Suprapubic skin (tissue), 4 donors: ENCODE measurements around the gene LRRC28. TPM values are rescaled to one million over a fixed set of nuclear protein-coding genes. Genes with fewer than 3 reads are reported as not detected.

Experiments used
- DNase-seq, 2 donors: peaks; one replicate each; pipeline ENCODE4 v3.0.0-alpha.2; 2019; ENCODE audit warnings: low spot score in 2 of 2
- H3K27ac ChIP-seq: fragments of 200-600 bp; sonication (generic); one replicate; pipeline ENCODE4 v1.5.1; 2019
- H3K27me3 ChIP-seq: fragments of 200-600 bp; sonication (generic); one replicate; pipeline ENCODE4 v1.5.1; 2019
- H3K36me3 ChIP-seq: fragments of 200-600 bp; sonication (generic); one replicate; pipeline ENCODE4 v1.5.1; 2019
- H3K4me1 ChIP-seq: fragments of 200-600 bp; sonication (generic); one replicate; pipeline ENCODE4 v1.5.1; 2019
- H3K4me3 ChIP-seq: fragments of 200-600 bp; sonication (generic); one replicate; pipeline ENCODE4 v1.5.1; 2019; ENCODE audit warnings: mild to moderate bottlenecking
- H3K9me3 ChIP-seq: fragments of 200-600 bp; sonication (generic); one replicate; pipeline ENCODE4 v1.5.1; 2019
- EP300 ChIP-seq: sonication (generic); formaldehyde crosslinking; IDR thresholded peaks from one replicate; pipeline ENCODE4 v1.6.1; 2017; ENCODE audit warnings: antibody characterized with exemption
- POLR2A ChIP-seq, 2 donors: fragments of 450-650 bp; IDR thresholded peaks; one replicate each; pipeline ENCODE4 v1.6.1; 2017; ENCODE audit warnings: antibody characterized with exemption in 2 of 2, mild to moderate bottlenecking in 2 of 2, moderate library complexity in 2 of 2
- POLR2AphosphoS5 ChIP-seq, 3 donors: sonication (generic); formaldehyde crosslinking; IDR thresholded peaks; one replicate each; pipeline ENCODE4 v1.6.1; 2017; ENCODE audit warnings: antibody characterized with exemption in 3 of 3
- WGBS: methylation state at CpG from one replicate; pipeline ENCODE4 v1.1.5; 2018; 5-methylcytosine and 5-hydroxymethylcytosine counted together
- total RNA-seq, 4 donors: library from RNA; depleted of rRNA; stranded (reverse); fragments of >200 nt; gene quantifications; one replicate each; pipeline ENCODE4 v1.1.0, GENCODE V29; 2016
- TF ChIP-seq, protein P1 (sequence below), 2 donors: fragments of 200-600 bp in 1 of 2; fragments of 450-650 bp in 1 of 2; sonication (generic) in 1 of 2; IDR thresholded peaks; one replicate each; pipeline ENCODE4 v1.5.1; 2016 to 2019; ENCODE audit warnings: antibody characterized with exemption in 2 of 2, mild to moderate bottlenecking in 1 of 2, moderate library complexity in 1 of 2

Gene LRRC28
- total RNA-seq, 4 donors from 2014 or later, result 26.4 to 80.5 (median 36.5) TPM

DNA sequence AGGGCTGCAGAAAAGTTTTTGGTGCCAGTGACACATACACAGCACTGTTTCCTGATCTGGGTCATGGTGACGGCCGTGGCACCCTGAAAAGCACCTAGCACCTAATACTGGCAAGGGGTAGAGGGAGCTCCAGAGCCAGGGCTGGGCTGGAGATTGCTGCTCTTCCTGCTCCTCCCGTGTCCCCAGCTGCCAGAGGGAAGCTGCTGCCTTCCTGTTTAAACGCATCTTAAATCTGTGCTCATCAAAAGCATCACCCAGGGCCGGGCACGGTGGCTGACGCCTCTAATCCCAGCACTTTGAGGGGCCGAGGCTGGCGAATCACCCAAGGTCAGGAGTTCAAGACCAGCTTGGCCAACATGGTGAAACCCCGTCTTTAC lies 157.8 kb downstream of the LRRC28 start:
- Histone ChIP-seq H3K4me3 (no peak overlapping the region), H3K36me3 (no peaks in the 10 kb centered on the region), H3K9me3 (no peaks in the 10 kb centered on the region), H3K27me3 (no peaks in the 10 kb centered on the region), H3K27ac (peak overlapping the region; percentile 48), H3K4me1 (peaks cover 23% of the 10 kb centered on the region)
- DNase-seq, result peak in 1 of 2 donors; percentile 78
- WGBS, result 15% methylated on average over 3 of the region's 10 CpGs
- TF ChIP-seq POLR2AphosphoS5 (IDR thresholded peaks at IDR 0.05) (peak in 1 of 3 donors; percentile 42), POLR2A (IDR thresholded peaks at IDR 0.05) (no peak), EP300 (no peak)
- TF ChIP-seq, protein P1, sequence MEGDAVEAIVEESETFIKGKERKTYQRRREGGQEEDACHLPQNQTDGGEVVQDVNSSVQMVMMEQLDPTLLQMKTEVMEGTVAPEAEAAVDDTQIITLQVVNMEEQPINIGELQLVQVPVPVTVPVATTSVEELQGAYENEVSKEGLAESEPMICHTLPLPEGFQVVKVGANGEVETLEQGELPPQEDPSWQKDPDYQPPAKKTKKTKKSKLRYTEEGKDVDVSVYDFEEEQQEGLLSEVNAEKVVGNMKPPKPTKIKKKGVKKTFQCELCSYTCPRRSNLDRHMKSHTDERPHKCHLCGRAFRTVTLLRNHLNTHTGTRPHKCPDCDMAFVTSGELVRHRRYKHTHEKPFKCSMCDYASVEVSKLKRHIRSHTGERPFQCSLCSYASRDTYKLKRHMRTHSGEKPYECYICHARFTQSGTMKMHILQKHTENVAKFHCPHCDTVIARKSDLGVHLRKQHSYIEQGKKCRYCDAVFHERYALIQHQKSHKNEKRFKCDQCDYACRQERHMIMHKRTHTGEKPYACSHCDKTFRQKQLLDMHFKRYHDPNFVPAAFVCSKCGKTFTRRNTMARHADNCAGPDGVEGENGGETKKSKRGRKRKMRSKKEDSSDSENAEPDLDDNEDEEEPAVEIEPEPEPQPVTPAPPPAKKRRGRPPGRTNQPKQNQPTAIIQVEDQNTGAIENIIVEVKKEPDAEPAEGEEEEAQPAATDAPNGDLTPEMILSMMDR (IDR thresholded peaks at IDR 0.05), result peak in 1 of 2 donors; percentile 68

DNA sequence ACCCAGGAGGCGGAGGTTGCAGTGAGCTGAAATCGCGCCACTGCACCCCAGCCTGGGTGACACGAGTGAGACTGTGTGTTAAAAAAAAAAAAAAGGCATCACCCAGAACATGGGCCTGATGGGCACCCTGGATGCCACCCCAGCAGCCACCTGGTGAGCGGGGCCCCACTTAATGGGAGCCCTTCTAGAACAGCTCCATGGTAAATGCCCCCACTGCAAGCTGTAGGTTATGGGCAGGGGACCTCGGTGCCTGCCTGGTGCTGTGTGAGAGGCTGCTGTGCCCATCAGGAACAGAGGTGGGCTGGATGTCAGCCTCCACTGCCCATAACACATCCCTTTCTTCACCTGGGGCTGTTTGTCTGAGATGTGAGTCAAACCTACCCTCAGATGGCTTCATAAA lies 158.3 kb downstream of the LRRC28 start:
- Histone ChIP-seq H3K4me3 (no peak overlapping the region), H3K9me3 (no peaks in the 10 kb centered on the region), H3K27me3 (no peaks in the 10 kb centered on the region), H3K36me3 (no peaks in the 10 kb centered on the region), H3K4me1 (peaks cover 23% of the 10 kb centered on the region), H3K27ac (no peak overlapping the region)
- WGBS, result 70% methylated on average over 6 of the region's 6 CpGs
- DNase-seq, result no peak
- TF ChIP-seq EP300 (no peak), POLR2A (IDR thresholded peaks at IDR 0.05) (no peak), POLR2AphosphoS5 (IDR thresholded peaks at IDR 0.05) (no peak)
- TF ChIP-seq, protein P1 (IDR thresholded peaks at IDR 0.05), result no peak

DNA sequence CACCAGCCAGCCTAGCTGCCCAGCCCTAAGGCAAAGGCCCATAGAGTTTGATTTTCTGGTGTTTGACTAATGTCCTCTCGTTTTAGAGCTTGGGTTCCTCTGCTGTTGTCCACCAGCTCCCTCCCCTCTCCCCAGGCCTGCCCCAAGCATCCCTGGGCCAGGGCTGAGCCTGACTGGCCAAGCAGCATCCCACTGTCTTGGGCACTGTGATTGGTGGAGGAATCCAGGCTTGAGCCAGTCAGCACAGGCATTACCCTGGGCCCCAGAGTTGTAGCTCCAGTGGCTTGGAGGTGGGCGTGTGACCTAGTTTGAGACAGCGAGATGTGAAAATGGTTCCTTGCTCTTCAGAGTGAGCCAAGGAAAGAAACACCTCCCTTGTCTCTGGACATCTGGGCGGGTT lies 159.2 kb downstream of the LRRC28 start:
- Histone ChIP-seq H3K4me1 (peaks cover 23% of the 10 kb centered on the region), H3K4me3 (no peak overlapping the region), H3K36me3 (no peaks in the 10 kb centered on the region), H3K27ac (no peak overlapping the region), H3K27me3 (no peaks in the 10 kb centered on the region), H3K9me3 (no peaks in the 10 kb centered on the region)
- WGBS, result 87% methylated on average over 3 of the region's 4 CpGs
- DNase-seq, result no peak
- TF ChIP-seq EP300 (no peak), POLR2AphosphoS5 (IDR thresholded peaks at IDR 0.05) (no peak), POLR2A (IDR thresholded peaks at IDR 0.05) (no peak)
- TF ChIP-seq, protein P1 (IDR thresholded peaks at IDR 0.05), result no peak

DNA sequence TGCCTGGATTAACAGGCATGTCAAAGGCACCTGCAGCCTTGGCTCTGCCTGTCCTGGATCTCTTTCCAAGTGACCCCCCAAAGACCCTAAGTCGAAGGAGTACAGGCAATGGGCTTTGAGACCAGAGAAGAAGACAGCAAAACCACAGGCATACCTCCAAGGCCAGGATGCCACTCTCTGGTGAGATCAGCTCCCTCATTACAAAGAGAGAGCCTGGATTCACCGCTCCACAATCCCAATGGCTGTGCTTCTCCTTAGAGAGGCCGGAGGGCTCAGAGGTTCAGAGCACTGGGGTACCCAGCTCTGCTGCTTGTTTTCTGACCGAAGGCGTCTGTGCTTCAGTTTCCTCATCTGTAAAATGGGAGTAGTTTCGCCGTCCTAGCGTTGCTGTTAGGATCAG lies 160.0 kb downstream of the LRRC28 start:
- 97% methylated on average over 8 of the region's 8 CpGs for WGBS
- Histone ChIP-seq H3K36me3 (no peaks in the 10 kb centered on the region), H3K4me3 (no peak overlapping the region), H3K27me3 (no peaks in the 10 kb centered on the region), H3K27ac (no peak overlapping the region), H3K4me1 (peaks cover 23% of the 10 kb centered on the region), H3K9me3 (no peaks in the 10 kb centered on the region)
- TF ChIP-seq POLR2AphosphoS5 (IDR thresholded peaks at IDR 0.05), result no peak
- TF ChIP-seq POLR2A (IDR thresholded peaks at IDR 0.05), result no peak
- TF ChIP-seq EP300, result no peak
- TF ChIP-seq, protein P1 (IDR thresholded peaks at IDR 0.05), result no peak
- no peak for DNase-seq

DNA sequence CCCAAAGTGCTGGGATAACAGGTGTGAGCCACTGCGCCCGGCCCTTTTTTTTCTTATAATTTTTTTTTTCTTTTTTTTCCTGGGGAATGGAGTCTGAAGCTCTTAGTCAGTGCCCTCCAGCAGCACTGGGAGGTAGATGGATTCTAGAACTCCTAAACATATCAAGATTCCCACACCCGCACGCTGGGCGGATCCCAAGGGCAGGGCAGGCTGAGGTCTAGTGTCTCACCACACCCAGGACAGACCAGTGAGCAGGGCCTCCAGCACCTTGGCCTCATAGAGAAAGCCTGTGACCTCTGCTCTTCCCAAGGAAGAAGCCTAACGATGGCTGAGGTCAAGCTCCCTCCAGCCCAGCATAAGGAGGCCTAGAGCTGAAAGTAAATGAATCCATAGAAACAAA lies 160.8 kb downstream of the LRRC28 start:
- DNase-seq, result no peak
- H3K4me3 ChIP-seq, result no peak overlapping the region
- H3K4me1 ChIP-seq, result peaks cover 23% of the 10 kb centered on the region
- no peak overlapping the region for H3K27ac ChIP-seq
- H3K27me3 ChIP-seq, result no peaks in the 10 kb centered on the region
- 87% methylated on average over 6 of the region's 6 CpGs for WGBS
- no peak for TF ChIP-seq EP300
- no peaks in the 10 kb centered on the region for H3K36me3 ChIP-seq
- no peaks in the 10 kb centered on the region for H3K9me3 ChIP-seq

DNA sequence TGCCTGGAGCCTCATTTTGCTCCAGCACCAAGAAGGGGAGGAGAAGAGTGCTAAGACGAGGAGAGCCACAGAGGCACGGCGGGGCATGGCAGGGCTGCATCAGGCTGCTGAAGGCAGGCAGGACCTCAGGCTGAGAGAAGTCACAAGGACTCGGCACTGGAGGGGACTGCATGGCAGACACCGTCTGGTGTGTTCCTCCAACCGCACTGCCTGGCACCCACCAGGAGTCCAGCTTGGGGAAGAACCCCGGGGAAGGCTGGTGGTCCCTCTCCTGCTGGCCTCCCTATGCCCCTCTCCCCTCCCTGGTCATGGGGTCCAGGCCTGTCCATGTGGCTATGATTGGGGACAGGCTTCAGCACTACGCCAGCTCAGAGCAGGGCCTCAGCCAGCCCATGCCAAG lies 161.3 kb downstream of the LRRC28 start:
- Histone ChIP-seq H3K4me1 (peaks cover 21% of the 10 kb centered on the region), H3K27me3 (no peaks in the 10 kb centered on the region), H3K9me3 (no peaks in the 10 kb centered on the region), H3K4me3 (no peak overlapping the region), H3K27ac (no peak overlapping the region), H3K36me3 (no peaks in the 10 kb centered on the region)
- DNase-seq, result no peak
- TF ChIP-seq POLR2A (IDR thresholded peaks at IDR 0.05), result no peak
- whole genome bisulfite sequencing, result 88% methylated on average over 3 of the region's 8 CpGs
